Measurements from ENCODE around the gene FAM43A. TPM values are rescaled to one million over a fixed set of nuclear protein-coding genes. Genes with fewer than 3 reads are reported as not detected.
A peak's percentile ranks its signal among the peaks of the same experiment; 100 is the strongest.

Gene FAM43A
- total RNA-seq, 1 donor from 2014 or later: 18.0 TPM

GRCh38 chr3:194642769-194643168, 42.9 kb upstream of the FAM43A start:
- intact Hi-C loops (cut with micrococcal nuclease): no loop called here
- Histone ChIP-seq H3K36me3 (peaks cover 67% of the 10 kb centered on the region), H3K4me1 (peaks cover 19% of the 10 kb centered on the region), H3K9me3 (replicated peaks) (no peaks in the 10 kb centered on the region), H3K4me3 (no peak overlapping the region), H3K27ac (replicated peaks) (no peak overlapping the region), H3K27me3 (ENCODE audit: low read depth) (no peaks in the 10 kb centered on the region)
- no peak for DNase-seq
- TF ChIP-seq CTCF (IDR thresholded peaks at IDR 0.05; ENCODE audit: borderline replicate concordance): no peak

- no peak for DNase-seq
- Histone ChIP-seq H3K36me3 (peaks cover 93% of the 10 kb centered on the region), H3K4me3 (no peak overlapping the region), H3K4me1 (no peaks in the 10 kb centered on the region), H3K9me3 (replicated peaks) (no peaks in the 10 kb centered on the region), H3K27me3 (ENCODE audit: low read depth) (no peaks in the 10 kb centered on the region), H3K27ac (replicated peaks) (no peak overlapping the region)
- TF ChIP-seq CTCF (IDR thresholded peaks at IDR 0.05; ENCODE audit: borderline replicate concordance): no peak
- intact Hi-C loops (cut with micrococcal nuclease): no loop called here
These were observed 37.9 kb upstream of the FAM43A start for GRCh38 chr3:194647747-194648146.

GRCh38 chr3:194654443-194654842, 31.2 kb upstream of the FAM43A start:
- Histone ChIP-seq H3K4me1 (peaks cover 5% of the 10 kb centered on the region), H3K4me3 (no peak overlapping the region), H3K27ac (replicated peaks) (no peak overlapping the region), H3K27me3 (ENCODE audit: low read depth) (no peaks in the 10 kb centered on the region), H3K36me3 (peaks cover 73% of the 10 kb centered on the region), H3K9me3 (replicated peaks) (no peaks in the 10 kb centered on the region)
- intact Hi-C loops (cut with micrococcal nuclease): no loop called here
- no peak for DNase-seq
- TF ChIP-seq CTCF (IDR thresholded peaks at IDR 0.05; ENCODE audit: borderline replicate concordance): no peak

GRCh38 chr3:194657439-194657838, 28.2 kb upstream of the FAM43A start:
- DNase-seq: no peak
- TF ChIP-seq CTCF (IDR thresholded peaks at IDR 0.05; ENCODE audit: borderline replicate concordance): no peak
- Histone ChIP-seq H3K4me3 (no peak overlapping the region), H3K27ac (replicated peaks) (no peak overlapping the region), H3K27me3 (ENCODE audit: low read depth) (no peaks in the 10 kb centered on the region), H3K9me3 (replicated peaks) (no peaks in the 10 kb centered on the region), H3K4me1 (peaks cover 9% of the 10 kb centered on the region), H3K36me3 (peaks cover 69% of the 10 kb centered on the region)
- intact Hi-C loops (cut with micrococcal nuclease): no loop called here

GRCh38 chr3:194658477-194659242, 27.0 kb upstream of the FAM43A start:
- Histone ChIP-seq H3K9me3 (replicated peaks) (no peaks in the 10 kb centered on the region), H3K36me3 (peaks cover 64% of the 10 kb centered on the region), H3K4me3 (no peak overlapping the region), H3K27ac (replicated peaks) (peak overlapping the region; percentile 42), H3K4me1 (peaks cover 9% of the 10 kb centered on the region), H3K27me3 (ENCODE audit: low read depth) (no peaks in the 10 kb centered on the region)
- DNase-seq: no peak
- intact Hi-C loops (cut with micrococcal nuclease): no loop called here
- TF ChIP-seq CTCF (IDR thresholded peaks at IDR 0.05; ENCODE audit: borderline replicate concordance): no peak
